Measurements from ENCODE around the gene PKDCC. TPM values are rescaled to one million over a fixed set of nuclear protein-coding genes. Genes with fewer than 3 reads are reported as not detected.

Gene PKDCC
- total and polyA plus RNA-seq, 2 of the 13 experiments (the other 11 are each of a cell fraction or from before 2014, with no cell fraction given): 52.6 to 58.8 TPM

- TF ChIP-seq ATF1 (CRISPR knock-in tag; IDR thresholded peaks at IDR 0.05) (no peak; the same call in 1 of the 2 replicates), HMGA1 (CRISPR knock-in tag; conservative IDR thresholded peaks at IDR 0.05) (no peak), ARID5B (CRISPR knock-in tag; IDR thresholded peaks at IDR 0.05) (peak; percentile 76), SOX6 (IDR thresholded peaks at IDR 0.05) (no peak), SOX6 (CRISPR knock-in tag; IDR thresholded peaks at IDR 0.05) (no peak; the same call in 1 of the 2 replicates), NR2F2 (IDR thresholded peaks at IDR 0.05; ENCODE audit: borderline replicate concordance, low read depth) (no peak), CENPT (CRISPR knock-in tag; IDR thresholded peaks at IDR 0.05; ENCODE audit: low read depth) (no peak), TFE3 (CRISPR knock-in tag; IDR thresholded peaks at IDR 0.05) (no peak; the same call in 1 of the 2 replicates), ZNF10 (CRISPR knock-in tag; IDR thresholded peaks at IDR 0.05; ENCODE audit: borderline replicate concordance, low read depth) (no peak), HOXA3 (CRISPR knock-in tag; IDR thresholded peaks at IDR 0.05) (no peak), ZNF639 (CRISPR knock-in tag; conservative IDR thresholded peaks at IDR 0.05) (no peak), ZNF768 (CRISPR knock-in tag; IDR thresholded peaks at IDR 0.05) (no peak), ARNT (IDR thresholded peaks at IDR 0.05) (no peak), ZBTB7A (CRISPR knock-in tag; IDR thresholded peaks at IDR 0.05) (no peak), KLF6 (CRISPR knock-in tag; IDR thresholded peaks at IDR 0.05) (no peak), EZH2 (conservative IDR thresholded peaks at IDR 0.05; ENCODE audit: low read depth, low read length) (no peak), XRCC5 (optimal IDR thresholded peaks at IDR 0.05; ENCODE audit: low read length) (no peak), MXI1 (IDR thresholded peaks at IDR 0.05; ENCODE audit: borderline replicate concordance, low read depth, low read length) (no peak), EP300 (IDR thresholded peaks at IDR 0.05; ENCODE audit: low read depth in 2 of 2, low read length in 2 of 2) (peak in 1 of 2 experiments; percentile 69; a peak in 2 of 4 replicates), EP300 (CRISPR knock-in tag; IDR thresholded peaks at IDR 0.05; ENCODE audit: borderline replicate concordance) (peak; percentile 38; the same call in 1 of the 2 replicates), IKZF1 (IDR thresholded peaks at IDR 0.05) (no peak)
- TF ChIP-seq, protein P1, sequence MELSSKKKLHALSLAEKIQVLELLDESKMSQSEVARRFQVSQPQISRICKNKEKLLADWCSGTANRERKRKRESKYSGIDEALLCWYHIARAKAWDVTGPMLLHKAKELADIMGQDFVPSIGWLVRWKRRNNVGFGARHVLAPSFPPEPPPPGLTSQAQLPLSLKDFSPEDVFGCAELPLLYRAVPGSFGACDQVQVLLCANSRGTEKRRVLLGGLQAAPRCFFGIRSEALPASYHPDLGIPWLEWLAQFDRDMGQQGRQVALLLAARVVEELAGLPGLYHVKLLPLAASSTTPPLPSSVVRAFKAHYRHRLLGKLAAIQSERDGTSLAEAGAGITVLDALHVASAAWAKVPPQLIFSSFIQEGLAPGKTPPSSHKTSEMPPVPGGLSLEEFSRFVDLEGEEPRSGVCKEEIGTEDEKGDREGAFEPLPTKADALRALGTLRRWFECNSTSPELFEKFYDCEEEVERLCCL (CRISPR knock-in tag; IDR thresholded peaks at IDR 0.05; ENCODE audit: borderline replicate concordance): no peak
These were observed 59.6 kb downstream of the PKDCC start (continued) for GRCh38 chr2:42107249-42108042.

Measured in HepG2 (cell line).